HG03571 (cell line): ENCODE results near the gene CYTH3.

Experiments used
- ATAC-seq: cut with Tn5 transposase; IDR thresholded peaks from one replicate; pipeline ENCODE4 v1.9.1; 2021; ENCODE audit not compliant: unreplicated experiment

The CYTH3 gene

GRCh38 chr7:6116211-6116610 is 156.2 kb downstream of the CYTH3 start:
- ATAC-seq = no peak
